ENCODE measurements around the gene RIPOR2.
"Not testable (repeated sequence)": the region's sequence is repeated elsewhere in the genome, so short reads cannot be mapped to it uniquely, and the experiment has no call there.

RIPOR2 gene

DNA sequence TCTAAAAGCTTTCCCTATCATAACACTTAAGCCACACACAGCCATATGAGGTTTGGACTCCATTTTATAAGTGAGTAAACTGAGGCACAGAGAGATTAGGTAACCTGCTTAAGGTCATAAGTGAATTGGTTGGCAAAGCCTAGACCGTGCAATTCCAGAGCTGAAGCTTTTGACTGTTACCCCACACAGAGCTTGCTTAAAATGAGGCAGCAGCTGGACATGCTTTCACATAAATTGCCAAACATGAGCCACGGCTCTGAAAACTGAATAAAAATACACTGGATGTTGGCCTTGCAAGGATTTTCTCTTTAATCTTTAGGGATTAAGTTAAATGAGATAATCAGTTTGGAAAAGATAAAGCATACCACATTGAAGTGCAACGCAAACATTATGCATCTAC is 2.5 kb downstream of the RIPOR2 start:
- DNase-seq (ENCODE audit: low read depth, low spot score) = no peak
- Histone ChIP-seq H3K4me3 (no peak overlapping the region), H3K27ac (no peak overlapping the region), H3K9ac (ENCODE audit: insufficient read length) (no peak overlapping the region), H3K9me3 (ENCODE audit: low read depth, low read length) (no peaks in the 10 kb centered on the region), H3K36me3 (ENCODE audit: insufficient read depth, low read length) (no peaks in the 10 kb centered on the region)
- TF ChIP-seq POLR2AphosphoS5 (IDR thresholded peaks at IDR 0.05; ENCODE audit: borderline replicate concordance, low read depth, low read length) (no peak), FOXP2 (optimal IDR thresholded peaks at IDR 0.05; ENCODE audit: control extremely low read depth, extremely low read length, insufficient read depth) (no peak), EZH2 (IDR thresholded peaks at IDR 0.05) (no peak)

DNA sequence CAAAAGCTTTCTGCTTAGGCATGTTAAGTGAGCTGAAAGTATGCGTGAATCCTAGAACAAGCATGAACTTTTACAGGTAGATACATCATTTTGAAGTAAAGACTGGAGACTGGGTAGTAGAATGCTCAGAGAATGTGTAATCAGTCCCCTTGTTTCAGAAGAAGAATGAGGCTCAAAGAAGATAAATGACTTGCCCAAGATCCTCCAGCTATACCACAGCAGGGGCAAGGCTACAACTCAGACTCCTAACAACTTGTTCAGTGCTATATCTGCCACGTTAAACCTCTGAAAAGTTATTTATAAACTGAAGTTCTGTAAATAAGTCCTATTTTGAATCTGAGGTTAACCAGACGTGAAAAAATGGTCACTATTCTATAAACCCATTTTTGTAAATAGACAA is 2.9 kb downstream of the RIPOR2 start:
- Histone ChIP-seq H3K4me3 (no peak overlapping the region), H3K9ac (ENCODE audit: insufficient read length) (no peak overlapping the region), H3K36me3 (ENCODE audit: insufficient read depth, low read length) (no peaks in the 10 kb centered on the region), H3K27ac (no peak overlapping the region), H3K9me3 (ENCODE audit: low read depth, low read length) (no peaks in the 10 kb centered on the region)
- no peak for DNase-seq (ENCODE audit: low read depth, low spot score)
- TF ChIP-seq FOXP2 (optimal IDR thresholded peaks at IDR 0.05; ENCODE audit: control extremely low read depth, extremely low read length, insufficient read depth) = no peak
- no peak for TF ChIP-seq EZH2 (IDR thresholded peaks at IDR 0.05)
- no peak for TF ChIP-seq POLR2AphosphoS5 (IDR thresholded peaks at IDR 0.05; ENCODE audit: borderline replicate concordance, low read depth, low read length)

DNA sequence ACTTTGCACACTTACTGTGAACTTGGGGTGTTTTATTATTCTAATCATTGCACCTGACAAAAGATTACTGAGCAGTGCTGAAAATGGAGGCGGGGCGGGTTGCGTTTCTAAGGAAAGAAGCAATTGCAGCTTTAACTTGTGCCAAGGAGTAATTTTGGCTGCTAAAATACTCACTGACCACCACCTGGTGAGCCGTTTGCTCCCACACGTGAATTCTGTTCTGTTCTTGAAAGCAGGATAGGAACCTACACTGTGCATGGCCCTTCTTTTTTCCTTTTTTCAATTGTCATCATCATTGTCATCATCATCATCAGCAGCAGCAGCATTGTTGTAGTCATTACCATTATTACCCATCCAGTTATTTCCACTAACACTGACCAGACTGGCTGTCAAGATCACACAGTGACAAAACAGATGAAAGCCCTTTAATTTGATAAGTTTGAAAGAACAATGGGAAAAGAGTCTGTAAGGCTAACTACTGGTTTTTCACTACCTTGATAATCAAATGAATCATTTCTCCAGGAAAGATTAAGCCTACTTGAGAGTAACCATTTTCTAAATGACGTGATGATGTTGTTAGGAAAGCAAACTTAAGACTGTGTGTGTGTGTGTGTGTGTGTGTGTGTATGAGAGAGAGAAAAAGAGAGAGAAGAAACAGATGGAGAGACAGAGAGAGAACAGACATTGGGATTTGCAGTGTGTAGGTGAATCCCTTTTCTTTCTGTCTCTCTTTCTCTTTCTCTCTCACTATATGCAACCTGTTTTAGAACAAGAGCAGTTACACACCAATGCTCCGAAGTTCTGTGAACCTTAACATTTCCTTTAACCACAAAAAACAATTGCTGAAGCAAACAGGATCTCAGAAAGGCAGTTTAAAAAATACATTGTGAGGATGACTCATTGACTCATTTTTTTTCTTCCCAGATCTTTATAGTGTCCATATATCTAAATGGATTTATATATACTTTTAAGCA is 3.8 kb downstream of the RIPOR2 start:
- DNase-seq (ENCODE audit: low read depth, low spot score) = no peak
- TF ChIP-seq EZH2 (IDR thresholded peaks at IDR 0.05) = no peak
- no peak for TF ChIP-seq FOXP2 (optimal IDR thresholded peaks at IDR 0.05; ENCODE audit: control extremely low read depth, extremely low read length, insufficient read depth)
- no peak for TF ChIP-seq POLR2AphosphoS5 (IDR thresholded peaks at IDR 0.05; ENCODE audit: borderline replicate concordance, low read depth, low read length)
- Histone ChIP-seq H3K36me3 (ENCODE audit: insufficient read depth, low read length) (no peaks in the 10 kb centered on the region), H3K4me3 (no peak overlapping the region), H3K9me3 (ENCODE audit: low read depth, low read length) (no peaks in the 10 kb centered on the region), H3K9ac (ENCODE audit: insufficient read length) (no peak overlapping the region), H3K27ac (no peak overlapping the region)

DNA sequence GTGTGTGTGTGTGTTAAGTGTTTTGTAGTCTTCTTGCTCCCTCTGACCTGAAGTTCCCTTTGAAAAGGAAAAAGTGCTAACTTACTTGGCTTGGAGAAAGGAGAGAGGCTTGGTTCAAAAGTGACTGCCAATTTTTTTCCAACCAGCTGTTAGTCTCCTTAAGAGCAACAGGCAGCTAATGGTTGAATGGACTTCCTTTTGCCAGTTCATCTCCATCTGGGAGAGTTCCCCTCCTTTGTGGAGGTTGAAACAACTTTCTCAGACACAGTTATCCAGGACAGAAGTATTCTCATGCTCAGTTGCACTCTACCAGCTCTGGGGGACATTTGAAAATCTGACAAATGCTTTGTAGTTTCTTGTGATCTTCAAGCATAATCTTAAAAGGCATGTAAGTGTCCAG is 4.5 kb downstream of the RIPOR2 start:
- no peak overlapping the region for H3K4me3 ChIP-seq
- H3K9me3 ChIP-seq (ENCODE audit: low read depth, low read length) = no peaks in the 10 kb centered on the region
- no peak for TF ChIP-seq EZH2 (IDR thresholded peaks at IDR 0.05)
- no peak for TF ChIP-seq POLR2AphosphoS5 (IDR thresholded peaks at IDR 0.05; ENCODE audit: borderline replicate concordance, low read depth, low read length)
- TF ChIP-seq FOXP2 (optimal IDR thresholded peaks at IDR 0.05; ENCODE audit: control extremely low read depth, extremely low read length, insufficient read depth) = no peak
- no peak overlapping the region for H3K27ac ChIP-seq
- no peak for DNase-seq (ENCODE audit: low read depth, low spot score)
- no peaks in the 10 kb centered on the region for H3K36me3 ChIP-seq (ENCODE audit: insufficient read depth, low read length)
- no peak overlapping the region for H3K9ac ChIP-seq (ENCODE audit: insufficient read length)

DNA sequence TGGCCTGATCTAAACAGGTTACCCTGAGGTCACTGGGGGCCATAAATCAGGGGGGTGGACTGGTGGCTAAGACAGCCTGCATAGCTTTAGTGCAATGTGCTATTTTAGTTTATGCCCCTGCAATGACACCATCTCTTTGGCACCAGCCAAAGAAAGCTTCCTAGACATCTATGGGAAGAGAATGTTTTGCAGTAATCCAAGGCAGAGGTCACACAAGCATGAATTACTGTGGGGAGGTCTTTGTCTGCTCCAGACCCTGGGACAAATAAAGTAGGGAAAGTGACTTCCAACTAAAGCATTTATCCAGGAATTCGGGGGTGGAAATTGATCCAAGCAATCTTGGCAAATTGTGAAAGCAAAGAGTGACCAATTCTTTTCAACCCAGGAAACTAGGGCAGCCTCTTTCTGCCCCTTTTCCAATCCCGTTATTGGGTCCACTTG is 5.3 kb downstream of the RIPOR2 start:
- Histone ChIP-seq H3K9me3 (ENCODE audit: low read depth, low read length) (no peaks in the 10 kb centered on the region), H3K4me3 (no peak overlapping the region), H3K36me3 (ENCODE audit: insufficient read depth, low read length) (no peaks in the 10 kb centered on the region), H3K9ac (ENCODE audit: insufficient read length) (no peak overlapping the region), H3K27ac (no peak overlapping the region)
- no peak for DNase-seq (ENCODE audit: low read depth, low spot score)
- no peak for TF ChIP-seq FOXP2 (optimal IDR thresholded peaks at IDR 0.05; ENCODE audit: control extremely low read depth, extremely low read length, insufficient read depth)
- no peak for TF ChIP-seq EZH2 (IDR thresholded peaks at IDR 0.05)
- TF ChIP-seq POLR2AphosphoS5 (IDR thresholded peaks at IDR 0.05; ENCODE audit: borderline replicate concordance, low read depth, low read length) = no peak

DNA sequence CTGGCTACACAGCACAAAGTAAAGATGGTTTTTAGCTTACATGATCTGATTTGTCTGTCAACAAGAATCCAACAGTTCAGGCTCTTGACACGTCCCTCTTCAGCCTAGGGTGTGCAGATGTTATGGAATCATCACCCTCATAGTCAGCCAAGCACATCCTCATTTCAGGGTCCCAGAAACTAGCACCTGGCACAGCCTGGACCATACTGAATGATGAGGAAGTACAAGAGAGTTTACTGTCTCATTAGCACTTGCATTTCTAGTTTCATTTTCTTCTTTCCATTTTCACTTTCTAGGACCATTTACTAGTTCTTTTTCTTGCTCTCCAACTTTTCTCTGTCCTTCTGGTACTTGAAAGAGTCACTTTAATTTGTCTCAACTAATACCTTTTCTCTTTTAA is 6.5 kb downstream of the RIPOR2 start:
- Histone ChIP-seq H3K9me3 (ENCODE audit: low read depth, low read length) (no peaks in the 10 kb centered on the region), H3K9ac (ENCODE audit: insufficient read length) (no peak overlapping the region), H3K36me3 (ENCODE audit: insufficient read depth, low read length) (no peaks in the 10 kb centered on the region), H3K4me3 (no peak overlapping the region), H3K27ac (no peak overlapping the region)
- TF ChIP-seq POLR2AphosphoS5 (IDR thresholded peaks at IDR 0.05; ENCODE audit: borderline replicate concordance, low read depth, low read length) = no peak
- no peak for DNase-seq (ENCODE audit: low read depth, low spot score)

DNA sequence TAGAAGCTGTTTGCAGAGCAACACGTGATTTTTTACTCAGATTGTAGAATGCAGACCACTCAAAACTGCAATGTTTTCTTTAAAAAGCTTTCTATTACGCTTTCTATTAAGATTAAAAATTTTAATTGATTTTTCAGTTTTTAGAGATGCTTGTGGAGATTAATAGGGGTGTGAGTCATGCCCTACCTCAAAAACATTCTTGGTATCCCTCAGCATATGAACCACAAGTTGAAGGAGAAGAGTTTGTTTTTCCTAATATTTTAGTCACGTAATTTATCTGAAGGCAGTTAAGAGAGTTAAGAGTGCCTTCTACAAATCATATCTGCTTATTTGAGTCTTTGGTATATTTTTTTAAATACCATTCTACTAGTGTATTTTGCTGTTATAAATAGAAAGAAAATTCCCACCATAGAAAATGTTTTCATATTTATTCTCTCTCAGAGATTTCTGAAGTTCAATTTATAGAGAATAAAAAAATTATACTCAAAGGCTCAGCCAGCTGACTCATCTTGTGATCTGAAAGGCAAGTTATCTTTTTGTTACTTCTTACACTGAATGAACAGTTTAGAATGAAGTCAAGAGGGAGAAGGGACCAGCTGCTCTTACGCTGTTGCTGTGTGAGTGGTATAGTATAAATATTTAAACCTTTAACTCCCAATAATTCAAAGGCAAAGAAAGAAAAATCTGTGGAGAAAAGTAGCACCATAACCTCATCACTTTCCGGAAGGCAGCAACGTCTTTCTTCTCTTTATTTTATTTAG is 7.6 kb downstream of the RIPOR2 start:
- H3K36me3 ChIP-seq (ENCODE audit: insufficient read depth, low read length) = no peaks in the 10 kb centered on the region
- H3K27ac ChIP-seq = no peak overlapping the region
- H3K9me3 ChIP-seq (ENCODE audit: low read depth, low read length) = no peaks in the 10 kb centered on the region
- no peak overlapping the region for H3K9ac ChIP-seq (ENCODE audit: insufficient read length)
- DNase-seq (ENCODE audit: low read depth, low spot score) = no peak
- TF ChIP-seq EZH2 (IDR thresholded peaks at IDR 0.05) (no peak), FOXP2 (optimal IDR thresholded peaks at IDR 0.05; ENCODE audit: control extremely low read depth, extremely low read length, insufficient read depth) (no peak), POLR2AphosphoS5 (IDR thresholded peaks at IDR 0.05; ENCODE audit: borderline replicate concordance, low read depth, low read length) (no peak)
- H3K4me3 ChIP-seq = no peak overlapping the region

DNA sequence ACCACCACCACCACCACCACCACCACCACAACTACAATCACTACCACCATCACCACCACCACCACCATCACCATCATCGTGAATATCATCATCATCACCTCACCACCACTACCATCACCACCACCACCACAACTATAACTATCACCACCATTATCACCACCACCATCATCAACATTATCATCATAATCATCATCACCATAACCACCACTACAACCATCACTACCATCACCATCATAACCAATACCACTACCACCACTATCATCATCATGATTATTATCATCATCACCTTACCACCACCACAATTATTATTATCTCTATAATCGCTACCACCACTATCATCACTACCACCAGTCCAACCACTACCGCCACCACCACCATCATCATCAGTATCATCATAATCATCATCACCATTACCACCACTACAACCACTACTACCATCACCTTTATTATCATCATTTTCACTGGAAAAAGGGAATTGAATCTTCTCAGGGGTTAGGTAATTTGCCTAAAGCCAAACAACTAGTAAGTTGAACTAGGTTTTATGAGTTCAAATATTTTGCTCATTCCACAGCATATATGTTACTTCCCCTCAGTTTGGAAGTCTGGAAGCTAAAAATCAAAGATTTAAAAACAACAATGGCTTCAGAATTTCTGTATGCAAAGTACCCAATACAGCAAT is 8.3 kb downstream of the RIPOR2 start:
- no peak overlapping the region for H3K27ac ChIP-seq
- H3K9me3 ChIP-seq (ENCODE audit: low read depth, low read length) = no peaks in the 10 kb centered on the region
- TF ChIP-seq FOXP2 (optimal IDR thresholded peaks at IDR 0.05; ENCODE audit: control extremely low read depth, extremely low read length, insufficient read depth) (no peak), EZH2 (IDR thresholded peaks at IDR 0.05) (no peak), POLR2AphosphoS5 (IDR thresholded peaks at IDR 0.05; ENCODE audit: borderline replicate concordance, low read depth, low read length) (no peak)
- H3K4me3 ChIP-seq = no peak overlapping the region
- no peaks in the 10 kb centered on the region for H3K36me3 ChIP-seq (ENCODE audit: insufficient read depth, low read length)
- no peak for DNase-seq (ENCODE audit: low read depth, low spot score)
- no peak overlapping the region for H3K9ac ChIP-seq (ENCODE audit: insufficient read length)

DNA sequence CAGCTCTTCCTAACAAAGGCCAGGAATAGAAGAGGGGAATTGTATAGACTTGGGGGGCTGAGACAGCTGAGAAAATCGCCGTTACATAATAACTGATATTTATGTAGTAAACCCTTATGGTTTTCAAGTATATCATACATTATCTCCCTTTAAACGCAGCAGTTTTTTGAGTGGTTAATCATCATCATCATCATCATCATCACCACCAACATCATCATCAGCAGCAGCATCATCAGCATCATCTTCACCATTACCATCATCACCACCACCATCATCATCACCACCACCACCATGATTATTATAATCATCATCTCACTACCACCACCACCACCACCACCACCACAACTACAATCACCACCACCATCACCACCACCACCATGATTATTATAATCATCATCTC is 9.1 kb downstream of the RIPOR2 start:
- not testable (repeated sequence) for H3K4me3 ChIP-seq; H3K9me3 ChIP-seq (ENCODE audit: low read depth, low read length); DNase-seq (ENCODE audit: low read depth, low spot score); H3K9ac ChIP-seq (ENCODE audit: insufficient read length); H3K27ac ChIP-seq; H3K36me3 ChIP-seq (ENCODE audit: insufficient read depth, low read length)
